ENCODE measurements around the gene FBXL12.

FBXL12 gene, protein sequence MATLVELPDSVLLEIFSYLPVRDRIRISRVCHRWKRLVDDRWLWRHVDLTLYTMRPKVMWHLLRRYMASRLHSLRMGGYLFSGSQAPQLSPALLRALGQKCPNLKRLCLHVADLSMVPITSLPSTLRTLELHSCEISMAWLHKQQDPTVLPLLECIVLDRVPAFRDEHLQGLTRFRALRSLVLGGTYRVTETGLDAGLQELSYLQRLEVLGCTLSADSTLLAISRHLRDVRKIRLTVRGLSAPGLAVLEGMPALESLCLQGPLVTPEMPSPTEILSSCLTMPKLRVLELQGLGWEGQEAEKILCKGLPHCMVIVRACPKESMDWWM

DNA sequence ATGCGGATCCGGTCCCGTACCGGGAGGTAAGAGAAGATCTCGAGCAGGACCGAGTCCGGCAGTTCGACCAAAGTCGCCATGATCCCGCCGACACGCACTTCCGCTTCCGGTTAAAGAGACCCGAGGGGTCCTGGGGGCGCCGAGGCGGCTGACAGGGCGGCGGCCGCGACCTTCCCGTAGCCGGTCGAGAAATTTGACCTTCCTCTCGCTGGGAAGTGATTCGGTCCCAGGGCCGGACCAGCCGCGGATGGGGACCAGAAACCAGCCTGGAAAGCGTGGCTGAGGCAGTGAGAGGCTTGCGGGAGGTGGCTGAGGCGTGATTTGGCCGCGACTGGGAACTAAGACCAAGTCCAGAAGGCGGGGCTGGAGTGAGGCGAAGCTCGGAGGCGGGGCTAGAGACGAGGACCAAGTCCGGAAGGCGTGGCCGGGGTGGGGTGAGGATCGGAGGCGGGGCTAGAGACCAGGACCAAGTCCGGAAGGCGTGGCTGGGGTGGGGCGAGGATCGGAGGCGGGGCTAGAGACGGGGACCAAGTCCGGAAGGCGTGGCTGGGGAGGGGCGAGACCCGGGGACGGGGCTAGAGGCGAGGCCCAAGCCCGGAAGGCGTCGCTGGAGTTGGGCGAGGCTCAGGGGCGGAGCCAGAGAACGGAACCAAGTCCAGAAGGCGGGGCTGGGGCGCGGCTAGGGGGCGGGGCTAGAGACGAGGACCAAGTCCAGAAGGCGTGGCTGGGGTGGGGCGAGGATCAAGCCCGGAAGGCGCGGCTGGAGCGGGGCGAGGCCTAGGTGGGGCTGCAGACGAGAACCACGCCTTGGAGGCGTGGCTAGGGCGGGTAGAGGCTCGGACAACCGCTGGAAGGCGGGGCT is at the start of gene FBXL12:
Gene FBXL12 (minus strand): TSS at position 346 of the 862 bp plus-strand sequence. CDS start 266 bp downstream, at position 80.
- intact Hi-C loops (cut with DNase I): loop anchor here (2.0 kb wide), 1 partner anchor 24 kb away; no protein-coding TSS in a partner anchor
- peak; percentile 98 to 100 (median 100) for DNase-seq

DNA sequence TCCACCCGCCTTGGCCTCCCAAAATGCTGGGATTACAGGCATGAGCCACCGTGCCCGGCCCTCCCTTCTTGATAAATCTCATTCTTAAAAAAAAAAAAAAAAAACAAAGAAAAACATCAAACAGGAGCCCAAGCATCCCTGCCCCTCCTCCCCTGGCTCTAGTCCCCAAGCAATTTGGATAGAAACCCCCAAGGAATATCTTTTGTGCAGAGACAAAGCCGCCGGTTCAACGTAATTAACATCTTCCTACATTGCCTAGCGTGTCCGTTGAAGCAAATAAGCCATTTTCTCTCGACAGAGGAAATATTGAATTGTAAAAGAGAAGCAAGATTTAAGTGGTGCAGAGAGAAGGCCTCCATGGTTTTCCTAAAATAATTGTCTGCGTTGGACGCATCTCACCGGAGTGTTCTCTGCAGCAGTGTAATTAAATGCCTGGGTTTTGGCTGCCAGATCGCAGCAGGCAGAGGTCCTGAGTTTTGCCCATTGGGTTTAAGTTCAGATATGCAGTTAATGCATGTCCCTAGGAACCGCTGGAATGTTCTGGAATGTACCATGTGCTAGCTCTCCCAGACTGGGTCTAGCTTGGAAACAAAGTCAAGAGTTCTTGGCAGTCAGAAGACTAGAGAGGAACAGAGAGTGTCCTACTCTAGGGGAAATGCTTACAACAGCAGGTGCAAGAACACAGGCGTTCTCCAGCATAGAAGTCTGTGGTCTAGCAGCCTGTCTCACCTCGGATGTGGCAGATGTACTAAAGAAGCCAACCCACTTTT is 47.0 kb upstream of the FBXL12 start:
- intact Hi-C loops (cut with DNase I): no loop called here
- DNase-seq: peak in 1 of 42 donors; percentile 52

DNA sequence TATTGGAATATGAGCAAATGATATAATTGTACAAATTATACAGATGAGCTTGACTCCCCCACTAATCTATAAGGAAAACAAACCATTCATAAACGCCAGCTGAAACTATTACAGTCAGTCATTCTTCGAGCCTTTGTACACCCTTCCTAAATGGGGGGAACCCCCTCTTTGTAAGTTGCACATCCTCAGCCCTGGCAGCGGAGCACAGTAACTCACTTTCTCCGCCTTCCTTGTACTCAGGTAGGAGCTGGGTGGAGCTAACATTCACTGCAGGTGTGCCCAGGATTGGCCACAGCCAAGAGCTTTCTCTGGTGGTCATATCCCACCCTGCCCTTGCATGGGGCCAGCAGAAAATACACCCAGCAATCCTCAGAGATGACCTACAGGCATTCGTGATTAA is 44.9 kb upstream of the FBXL12 start:
- intact Hi-C loops (cut with DNase I): no loop called here
- DNase-seq: no peak

DNA sequence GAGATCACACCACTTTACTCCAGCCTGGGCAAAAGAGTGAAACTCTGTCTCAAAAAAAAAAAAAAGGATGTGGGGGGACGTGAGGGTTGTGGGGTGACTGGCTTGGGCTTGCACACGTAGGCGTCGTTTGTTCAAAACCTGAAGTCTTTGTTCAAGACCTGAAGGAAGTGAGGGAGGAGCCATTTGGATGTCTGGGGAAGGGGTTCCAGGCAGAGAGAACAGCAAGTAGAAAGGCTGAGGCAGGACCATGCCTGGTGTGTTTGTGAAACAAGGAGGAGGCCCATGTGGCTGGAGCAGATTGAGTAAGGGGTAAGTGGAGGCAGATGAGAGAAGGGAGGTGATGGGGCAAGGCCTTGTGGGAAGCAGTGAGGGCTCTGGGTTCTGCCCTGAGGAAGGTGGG is 44.1 kb upstream of the FBXL12 start:
- intact Hi-C loops (cut with DNase I): no loop called here

DNA sequence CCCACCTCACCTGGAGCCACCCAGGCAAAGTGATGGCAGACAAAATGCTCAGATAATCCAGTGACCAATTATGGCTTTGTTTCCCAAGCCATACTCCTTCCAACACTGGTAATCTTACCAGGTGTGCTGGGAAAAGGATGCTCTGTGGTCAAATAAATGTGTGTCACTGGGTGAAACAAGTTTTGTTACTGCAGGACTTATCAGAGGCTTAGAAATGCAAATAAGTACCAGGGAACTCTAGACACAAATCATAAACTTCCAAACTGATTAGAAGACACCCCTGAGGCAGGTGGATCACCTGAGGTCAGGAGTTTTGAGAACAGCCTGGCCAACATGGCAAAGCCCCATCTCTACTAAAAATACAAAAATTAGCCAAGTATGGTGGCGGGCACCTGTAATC is 42.6 kb upstream of the FBXL12 start:
- intact Hi-C loops (cut with DNase I): no loop called here
- no peak for DNase-seq

More for the DNA sequence above, 44.1 kb upstream of the FBXL12 start:
- DNase-seq: no peak

DNA sequence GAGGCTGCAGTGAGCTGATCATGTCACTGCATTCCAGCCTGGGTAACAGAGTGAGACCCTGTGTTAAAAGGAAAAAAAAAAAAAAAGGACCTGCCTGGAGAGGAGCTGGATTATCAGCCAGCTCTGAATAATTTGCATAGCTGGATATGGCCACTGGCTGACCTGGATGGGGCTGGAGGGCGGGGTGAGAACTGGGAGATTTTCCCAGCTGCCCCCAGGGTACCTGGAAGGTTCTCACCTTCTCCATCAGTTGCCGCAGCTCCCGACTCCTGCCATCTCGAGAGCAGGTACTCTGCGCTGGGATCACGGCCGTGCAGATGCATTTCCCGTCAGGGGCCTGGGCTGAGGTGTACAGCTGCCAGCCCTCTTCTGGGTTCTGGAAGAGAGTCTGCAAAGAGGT is 41.5 kb upstream of the FBXL12 start:
- intact Hi-C loops (cut with DNase I): no loop called here
- DNase-seq: no peak

DNA sequence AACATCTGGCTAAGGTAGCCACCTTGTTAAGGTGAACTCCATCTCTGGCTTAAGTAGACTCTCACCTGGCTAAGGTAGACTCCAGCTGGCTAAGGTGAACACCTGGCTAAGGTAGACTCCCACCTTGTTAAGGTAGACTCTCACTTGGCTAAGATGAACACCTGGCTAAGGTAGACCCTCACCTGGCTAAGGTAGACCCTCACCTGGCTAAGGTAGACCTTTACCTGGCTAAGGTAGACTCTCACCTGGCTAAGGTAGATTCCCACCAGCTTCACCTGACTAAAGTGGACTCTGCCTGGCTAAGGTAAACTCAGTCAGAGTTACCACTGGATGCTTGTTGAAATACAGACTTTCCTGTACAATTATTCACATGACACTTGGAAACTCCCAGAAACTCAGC is 39.9 kb upstream of the FBXL12 start:
- intact Hi-C loops (cut with DNase I): no loop called here
- no peak for DNase-seq

DNA sequence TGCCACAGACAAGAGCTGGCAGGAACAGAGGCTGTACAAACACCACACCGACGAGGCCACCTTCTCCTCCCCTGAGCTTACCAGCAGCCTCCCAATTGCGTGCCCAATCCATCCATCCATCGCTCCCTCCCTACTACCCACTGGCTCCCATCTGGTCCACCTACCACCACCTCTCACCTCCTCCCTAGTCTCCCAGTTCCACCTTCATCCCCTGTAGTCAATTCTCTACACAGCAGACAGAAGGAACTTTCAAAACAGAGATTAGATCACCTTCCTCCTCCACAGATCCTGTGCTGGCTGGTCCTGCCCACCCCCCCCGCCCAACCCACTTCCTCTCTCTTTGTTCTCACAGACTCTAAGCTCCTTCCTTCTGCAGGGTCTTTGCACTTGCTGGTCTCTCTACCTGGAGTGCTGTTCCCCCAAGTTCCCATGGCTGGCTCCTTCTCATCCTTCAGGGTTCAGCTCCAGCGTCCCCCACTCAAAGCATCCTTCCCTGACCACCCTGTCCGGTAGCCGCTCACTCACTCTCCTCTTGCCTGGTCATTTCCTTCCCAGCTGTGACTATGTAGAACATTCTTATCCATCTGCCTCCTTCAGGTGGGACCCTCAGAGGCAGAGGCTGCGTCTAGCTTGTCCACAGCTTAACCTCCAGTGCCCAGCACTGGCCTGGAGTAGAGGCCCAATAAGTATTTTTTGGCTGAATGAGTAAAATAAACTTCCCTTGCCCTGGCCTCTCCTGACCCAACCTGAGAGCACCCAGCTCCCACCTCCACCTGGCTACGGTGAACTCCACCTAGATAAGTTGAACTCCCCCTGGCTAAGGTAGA is 39.3 kb upstream of the FBXL12 start:
- DNase-seq: no peak
- intact Hi-C loops (cut with DNase I): no loop called here

DNA sequence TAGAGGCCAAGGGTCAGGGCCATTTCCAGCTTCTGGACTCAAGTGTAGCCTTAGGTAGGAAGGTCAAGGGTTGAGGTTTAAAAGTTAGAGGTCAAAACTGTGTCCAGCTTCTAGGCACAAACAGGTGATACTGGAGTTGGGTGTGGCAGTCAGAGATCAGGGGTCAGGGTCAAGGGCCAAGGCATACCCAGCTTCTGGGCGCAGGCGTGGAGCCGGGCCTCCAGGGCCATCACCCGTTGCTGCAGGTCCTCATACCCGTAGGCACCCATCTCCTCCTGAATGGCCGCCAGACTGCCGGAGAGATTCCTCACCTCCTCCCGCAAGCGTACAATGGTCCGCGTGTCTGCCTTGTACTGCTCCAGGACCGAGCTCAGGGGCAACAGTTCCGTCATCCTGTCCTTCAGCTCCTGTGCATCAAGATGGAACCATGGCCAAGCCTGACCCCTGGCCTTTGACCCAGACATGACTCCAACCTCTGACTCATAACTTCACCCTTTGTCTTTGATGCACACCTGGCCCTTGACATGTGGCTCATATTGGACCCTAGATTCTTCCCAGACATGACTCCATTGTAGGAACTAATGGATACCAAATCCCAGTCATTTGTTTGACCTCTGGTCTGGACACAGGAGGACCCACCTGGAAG is 38.3 kb upstream of the FBXL12 start:
- intact Hi-C loops (cut with DNase I): no loop called here
- no peak for DNase-seq

DNA sequence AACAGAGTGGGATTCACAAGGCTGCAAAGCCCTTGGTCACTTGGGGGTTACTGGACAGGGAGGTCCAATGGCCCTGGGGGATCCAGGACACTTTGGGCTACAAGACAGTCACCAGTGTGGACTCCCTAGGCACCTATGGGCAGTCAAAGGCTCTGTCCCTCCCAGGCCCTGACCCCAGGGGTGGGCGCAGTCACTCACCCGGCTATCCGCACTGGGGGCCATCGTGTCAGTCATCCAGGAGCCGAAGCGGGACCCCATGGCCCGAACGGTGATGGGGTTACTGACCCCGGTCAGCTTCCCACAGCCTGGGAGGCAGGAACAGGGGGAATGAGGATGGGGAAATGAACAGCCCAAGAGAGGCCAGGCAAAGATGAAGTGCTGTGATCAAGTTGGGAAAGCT is 37.7 kb upstream of the FBXL12 start:
- intact Hi-C loops (cut with DNase I): no loop called here
- no peak for DNase-seq

DNA sequence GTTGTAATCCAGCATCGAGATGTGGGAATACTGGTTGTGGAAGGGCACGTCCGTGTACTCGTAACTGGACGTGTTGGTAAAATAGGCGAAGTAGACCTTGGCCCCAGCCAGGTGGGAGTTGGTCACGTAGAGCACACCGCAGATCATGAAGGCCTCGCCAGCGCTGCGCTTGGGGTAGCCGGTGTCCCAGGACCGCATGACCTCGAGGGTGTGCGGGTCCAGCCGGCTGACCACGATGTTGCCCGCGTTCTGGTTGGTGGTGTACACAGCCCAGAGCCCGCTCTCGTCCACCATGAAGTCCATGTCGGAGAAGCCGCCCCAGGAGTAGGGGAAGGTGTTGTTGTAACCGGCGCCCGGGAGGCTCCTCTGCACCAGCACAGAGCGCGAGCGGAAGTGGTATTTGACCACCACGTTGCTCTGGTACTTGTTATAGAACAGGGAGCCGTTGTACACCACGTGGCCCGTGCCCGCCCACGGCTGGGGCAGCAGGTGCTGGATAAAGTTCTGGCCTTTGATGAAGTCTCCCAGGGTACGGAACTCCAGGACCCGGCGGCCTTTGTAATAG is 35.5 kb upstream of the FBXL12 start:
- intact Hi-C loops (cut with DNase I): no loop called here
- DNase-seq: no peak

DNA sequence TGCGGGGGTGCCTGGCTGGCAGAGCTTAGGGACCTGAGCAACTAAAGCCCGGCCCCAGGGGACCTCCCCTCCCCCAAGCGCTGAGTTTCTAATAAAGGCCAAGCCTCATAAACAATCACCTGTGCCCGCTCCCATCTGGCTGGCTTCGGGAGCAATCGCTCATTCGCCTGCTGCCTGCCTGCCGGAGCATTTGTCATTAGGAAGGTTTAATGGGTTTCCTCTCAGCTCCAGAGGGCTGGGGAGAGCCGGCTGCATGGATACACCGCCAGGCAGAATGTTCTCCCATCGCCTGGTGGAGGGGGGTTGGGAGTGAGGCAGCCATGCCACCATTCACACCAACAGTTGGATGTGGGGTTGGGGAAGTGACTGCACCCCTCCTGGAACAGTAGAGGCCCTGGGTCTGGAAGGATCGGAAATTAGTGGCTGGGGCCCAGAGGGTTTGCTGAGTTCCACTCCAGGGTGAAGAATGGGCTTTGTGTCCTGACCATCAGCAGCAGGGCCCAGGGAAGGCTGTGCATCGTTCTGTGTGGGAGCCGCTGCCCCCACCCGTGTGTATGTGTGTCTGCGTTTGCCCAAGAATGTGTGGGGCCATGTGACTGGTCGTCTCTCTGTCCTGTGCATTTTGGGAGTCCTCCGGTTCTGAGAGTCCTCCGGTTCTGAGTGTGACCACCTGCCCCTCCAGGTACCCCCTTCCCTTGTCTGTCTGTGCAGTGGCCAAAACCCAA is 31.5 kb upstream of the FBXL12 start:
- peak in 8 of 42 donors; percentile 23 to 48 (median 36) for DNase-seq

DNA sequence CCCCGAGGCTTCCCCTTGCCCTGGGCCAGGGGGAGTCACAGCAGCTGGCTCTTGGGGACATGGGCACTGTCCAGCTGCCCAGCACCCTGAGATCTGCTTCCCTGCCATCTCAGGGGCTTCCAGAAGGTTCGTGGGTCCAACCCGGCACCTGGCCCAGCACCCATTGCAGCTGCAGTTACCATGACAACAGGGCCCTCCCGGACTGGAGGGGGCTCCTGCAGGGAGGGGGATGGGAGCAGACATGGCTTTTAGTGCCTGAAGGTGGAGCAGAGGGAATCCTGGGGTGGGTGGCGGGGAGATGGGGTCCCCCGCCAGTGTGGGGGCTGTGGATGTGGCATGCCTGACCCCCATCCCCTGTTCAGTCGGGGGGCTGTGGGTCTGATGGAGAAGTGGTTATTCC is 30.9 kb upstream of the FBXL12 start:
- no peak for DNase-seq
- intact Hi-C loops (cut with DNase I): no loop called here

More for the DNA sequence above, 31.5 kb upstream of the FBXL12 start:
- intact Hi-C loops (cut with DNase I): no loop called here

DNA sequence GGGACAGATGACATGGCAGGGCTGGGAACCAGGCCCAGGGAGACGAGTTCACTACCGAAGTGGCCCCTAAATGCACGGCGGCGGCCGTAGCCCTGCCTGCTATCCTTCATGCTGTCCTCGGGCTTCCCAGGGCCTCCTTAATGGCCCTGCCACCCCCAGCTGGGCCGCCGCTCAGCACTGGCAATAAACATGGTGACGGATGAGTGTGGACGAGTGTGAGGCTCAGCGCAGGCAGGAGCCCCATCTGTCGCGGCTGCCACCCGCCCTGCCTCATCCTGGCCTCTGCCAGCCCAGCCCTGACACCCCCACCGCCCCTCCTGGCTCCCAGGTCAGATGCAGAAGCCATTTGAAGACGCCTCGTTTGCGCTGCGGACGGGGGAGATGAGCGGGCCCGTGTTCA is 29.9 kb upstream of the FBXL12 start:
- no peak for DNase-seq
- intact Hi-C loops (cut with DNase I): no loop called here

DNA sequence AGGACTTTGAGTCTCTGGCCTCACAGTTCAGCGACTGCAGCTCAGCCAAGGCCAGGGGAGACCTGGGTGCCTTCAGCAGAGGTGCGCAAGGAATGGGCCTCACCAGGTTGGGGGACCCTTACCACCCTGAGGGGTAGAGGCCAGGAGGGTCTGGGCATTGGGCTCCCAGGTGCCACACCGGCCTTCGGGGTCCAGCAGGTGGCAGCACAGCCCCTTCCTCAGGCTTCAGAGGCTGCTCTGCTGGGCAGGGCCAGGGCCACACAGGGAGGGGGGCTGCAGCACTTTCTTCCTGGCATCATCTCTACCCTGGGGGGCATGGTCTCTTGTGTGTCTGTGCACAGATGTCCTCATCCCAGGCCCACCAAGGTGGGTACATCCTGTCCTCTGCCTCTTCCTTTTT is 29.2 kb upstream of the FBXL12 start:
- DNase-seq: peak in 9 of 42 donors; percentile 22 to 55 (median 41)
- intact Hi-C loops (cut with DNase I): no loop called here

DNA sequence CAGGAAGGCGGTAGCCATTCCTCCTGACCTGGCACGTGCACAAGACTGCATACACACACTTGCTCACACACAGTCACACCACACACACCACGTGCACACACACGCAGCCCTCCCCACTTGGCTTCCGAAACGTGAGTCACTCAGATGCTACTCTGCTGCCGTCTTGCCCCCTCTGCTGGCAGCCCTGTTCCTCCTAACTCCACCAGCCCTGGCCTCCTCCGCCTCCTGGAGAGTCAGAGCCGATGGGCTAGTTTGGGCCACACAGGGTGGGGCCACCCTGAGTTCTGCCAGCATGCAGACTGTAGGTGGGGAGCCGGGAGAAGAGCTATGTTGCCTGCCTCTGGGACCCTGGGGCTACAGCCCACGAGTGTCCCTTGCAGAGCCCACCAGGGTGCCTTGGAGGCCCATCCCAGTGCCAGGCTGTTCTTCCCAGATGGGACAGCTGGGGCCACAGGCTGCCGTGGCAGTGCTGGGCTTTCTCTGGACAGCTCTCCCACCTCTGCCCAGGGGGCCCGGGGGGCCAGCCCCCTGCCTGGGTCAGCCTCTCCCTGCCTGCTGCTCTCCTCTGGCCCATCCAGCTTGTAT is 28.3 kb upstream of the FBXL12 start:
- intact Hi-C loops (cut with DNase I): no loop called here
- peak; percentile 39 to 90 (median 74) for DNase-seq

Measured in head of caudate nucleus (tissue), 42 donors.